GM21360 (cell line): ENCODE results near the gene RIPPLY3.

Source experiments
- ATAC-seq: cut with Tn5 transposase; IDR thresholded peaks from one replicate; pipeline ENCODE4 v1.9.1; 2021; ENCODE audit warnings: mild to moderate bottlenecking, moderate library complexity; ENCODE audit not compliant: unreplicated experiment

Gene RIPPLY3

GRCh38 chr21:37055271-37055855, 48.9 kb downstream of the RIPPLY3 start:
- ATAC-seq = no peak

DNA sequence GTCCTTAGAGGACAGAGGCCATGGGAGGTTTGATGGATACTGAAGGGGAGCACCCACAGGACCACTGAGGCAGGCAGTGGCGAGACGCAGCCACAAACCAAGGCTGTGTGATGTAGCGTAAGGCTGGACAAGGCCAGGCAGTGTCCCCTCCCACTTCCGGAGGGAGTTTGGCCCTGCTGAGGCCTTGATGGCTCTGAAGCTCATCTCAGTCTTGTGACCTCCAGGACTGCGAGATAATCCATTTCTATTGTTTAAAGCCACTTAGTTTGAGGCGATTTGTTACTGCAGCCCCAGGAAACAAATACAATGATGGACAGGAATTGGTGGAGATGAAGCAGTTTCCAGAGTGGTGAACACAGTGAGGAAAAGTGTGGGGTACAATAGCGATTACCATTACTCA, 51.1 kb downstream of the RIPPLY3 start:
- ATAC-seq = no peak

DNA sequence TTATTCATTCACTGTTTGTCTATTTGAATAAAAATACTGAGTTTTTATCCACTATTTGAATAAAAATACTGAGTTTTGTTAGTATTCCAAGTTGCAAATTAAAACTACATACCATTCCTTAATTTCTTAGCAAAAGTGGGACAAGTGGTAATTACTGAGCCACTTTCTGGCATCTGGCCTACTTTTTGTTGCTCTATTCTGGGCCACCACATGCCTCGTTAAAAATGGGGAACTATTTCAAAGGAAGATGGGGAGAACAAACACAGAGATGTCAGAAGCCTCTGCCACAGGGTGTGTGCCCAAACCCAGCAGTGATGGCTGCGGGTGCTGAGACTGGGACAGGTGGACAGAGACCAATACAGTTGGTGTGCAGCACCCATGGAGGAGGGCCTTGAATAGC, 51.8 kb downstream of the RIPPLY3 start:
- ATAC-seq = no peak

DNA sequence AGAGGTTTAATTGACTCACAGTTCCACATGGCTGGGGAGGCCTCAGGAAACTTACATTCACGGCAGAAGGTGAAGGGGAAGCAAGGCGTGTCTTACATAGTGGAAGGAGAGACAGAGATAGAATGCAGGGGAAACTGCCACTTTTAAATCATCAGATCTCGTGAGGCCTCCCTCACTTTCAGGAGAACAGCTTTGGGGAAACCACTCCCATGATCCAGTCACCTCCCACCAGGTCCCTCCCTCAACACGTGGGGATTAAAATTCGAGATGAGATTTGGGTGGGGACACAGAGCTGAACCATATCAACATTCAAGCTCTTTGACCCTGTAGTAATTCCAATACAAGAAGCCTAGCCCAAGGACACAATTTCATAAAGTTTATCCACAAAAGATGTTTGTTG, 52.7 kb downstream of the RIPPLY3 start:
- ATAC-seq = no peak

DNA sequence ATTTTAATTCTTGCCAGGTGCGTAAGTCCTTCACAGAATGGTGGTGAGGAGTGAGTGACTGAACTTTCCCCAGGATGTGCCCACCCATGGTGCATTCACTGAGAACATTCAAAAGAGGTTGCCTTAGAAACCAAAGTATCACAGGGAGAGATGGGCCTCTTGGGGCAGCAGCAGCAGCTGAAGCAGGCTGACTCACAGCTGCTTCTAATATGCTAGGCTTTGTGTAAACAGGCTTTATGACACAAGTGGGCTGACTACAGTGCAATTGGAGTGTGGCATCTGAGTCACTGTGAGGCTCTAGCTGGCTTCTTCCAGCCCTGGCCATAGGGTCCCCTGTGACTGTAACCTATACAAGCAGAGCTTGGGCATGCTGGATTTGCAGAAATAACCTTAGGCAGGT, 53.8 kb downstream of the RIPPLY3 start:
- no peak for ATAC-seq

DNA sequence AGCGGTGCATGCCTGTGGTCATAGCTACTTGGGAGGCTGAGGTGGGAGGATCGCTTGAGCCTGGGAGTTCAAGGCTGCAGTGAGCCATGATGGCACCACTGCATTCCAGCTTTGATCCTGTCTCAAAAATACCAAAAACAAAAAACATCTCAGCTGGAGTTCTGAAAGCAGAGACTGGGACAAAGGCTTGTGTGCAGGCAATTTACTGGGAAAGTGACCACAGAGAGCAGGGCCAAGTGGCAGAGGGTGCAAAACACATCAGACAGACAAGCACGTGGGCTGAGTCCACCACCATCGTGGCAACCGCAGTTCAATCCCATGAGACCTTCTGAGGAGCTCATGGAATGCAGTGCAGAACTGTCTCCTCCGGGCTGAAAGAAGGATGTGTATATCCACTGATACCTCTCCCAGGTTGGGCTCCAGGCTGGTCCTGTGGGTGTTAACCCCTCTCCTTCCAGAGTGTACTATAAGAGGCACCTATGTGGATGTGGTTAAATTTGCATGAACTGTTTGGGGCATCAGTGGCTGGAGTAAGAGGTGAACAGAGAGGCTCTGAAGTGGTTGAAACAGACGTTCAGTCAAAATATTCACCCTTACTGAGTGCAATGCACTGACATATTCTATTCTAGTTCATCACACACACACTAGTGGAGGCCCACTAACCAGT, 55.6 kb downstream of the RIPPLY3 start:
- ATAC-seq = no peak

DNA sequence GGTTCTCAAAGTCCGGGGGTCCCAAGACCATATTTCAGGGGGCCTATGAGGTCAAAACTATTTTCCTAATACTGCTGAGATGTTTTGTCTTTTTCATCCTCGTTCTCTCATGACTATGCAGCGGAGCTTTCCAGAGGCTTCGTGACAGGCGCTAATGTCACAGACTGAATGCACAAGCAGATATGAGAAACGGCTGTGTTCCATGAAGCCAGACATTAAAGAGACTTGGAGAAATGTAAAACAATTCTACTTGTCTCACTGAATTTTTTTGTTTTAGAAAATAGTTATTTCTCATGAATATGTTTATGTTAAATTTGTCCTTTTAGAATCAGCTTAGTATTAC, 56.1 kb downstream of the RIPPLY3 start:
- no peak for ATAC-seq

DNA sequence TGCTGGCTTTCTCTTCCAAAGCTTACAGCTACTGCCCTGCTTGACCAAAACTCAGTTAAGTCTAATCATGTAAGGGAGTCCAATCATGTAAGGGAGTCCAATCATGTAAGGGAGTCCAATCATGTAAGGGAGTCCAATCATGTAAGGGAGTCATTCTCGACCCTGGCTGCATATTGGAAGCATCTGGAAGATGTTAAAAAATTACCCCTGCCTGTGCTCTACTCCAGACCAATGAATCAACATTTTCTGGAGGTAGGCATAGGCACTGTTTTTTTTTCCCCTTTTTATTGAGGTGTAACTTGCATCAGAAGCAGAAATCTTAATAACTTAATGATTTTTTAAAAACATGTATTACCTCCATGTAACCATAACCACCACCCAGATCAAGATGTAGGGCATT, 56.9 kb downstream of the RIPPLY3 start:
- no peak for ATAC-seq

DNA sequence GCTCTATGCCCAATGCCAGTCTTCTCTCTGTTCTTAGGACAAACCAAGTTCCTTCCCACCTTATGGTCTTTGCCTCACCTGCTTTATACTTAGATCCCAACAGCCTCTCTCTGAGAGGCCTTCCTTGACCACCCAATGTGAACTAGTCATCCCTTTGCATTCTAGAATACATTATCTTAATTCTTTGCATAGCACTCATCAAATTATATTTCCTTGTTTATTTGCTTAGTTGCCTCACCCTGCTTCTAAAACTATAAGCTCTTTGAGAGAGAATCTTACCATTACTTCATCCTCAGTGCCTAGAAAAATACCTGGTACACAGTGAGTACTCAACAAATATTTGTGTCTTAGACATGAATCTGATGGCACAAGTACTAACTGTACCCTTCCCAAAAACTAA, 58.3 kb downstream of the RIPPLY3 start:
- no peak for ATAC-seq

- no peak for ATAC-seq
Measured at GRCh38 chr21:37065561-37066177, 59.2 kb downstream of the RIPPLY3 start.
